ENCODE measurements around the gene ZNF335.

ZNF335 gene

DNA sequence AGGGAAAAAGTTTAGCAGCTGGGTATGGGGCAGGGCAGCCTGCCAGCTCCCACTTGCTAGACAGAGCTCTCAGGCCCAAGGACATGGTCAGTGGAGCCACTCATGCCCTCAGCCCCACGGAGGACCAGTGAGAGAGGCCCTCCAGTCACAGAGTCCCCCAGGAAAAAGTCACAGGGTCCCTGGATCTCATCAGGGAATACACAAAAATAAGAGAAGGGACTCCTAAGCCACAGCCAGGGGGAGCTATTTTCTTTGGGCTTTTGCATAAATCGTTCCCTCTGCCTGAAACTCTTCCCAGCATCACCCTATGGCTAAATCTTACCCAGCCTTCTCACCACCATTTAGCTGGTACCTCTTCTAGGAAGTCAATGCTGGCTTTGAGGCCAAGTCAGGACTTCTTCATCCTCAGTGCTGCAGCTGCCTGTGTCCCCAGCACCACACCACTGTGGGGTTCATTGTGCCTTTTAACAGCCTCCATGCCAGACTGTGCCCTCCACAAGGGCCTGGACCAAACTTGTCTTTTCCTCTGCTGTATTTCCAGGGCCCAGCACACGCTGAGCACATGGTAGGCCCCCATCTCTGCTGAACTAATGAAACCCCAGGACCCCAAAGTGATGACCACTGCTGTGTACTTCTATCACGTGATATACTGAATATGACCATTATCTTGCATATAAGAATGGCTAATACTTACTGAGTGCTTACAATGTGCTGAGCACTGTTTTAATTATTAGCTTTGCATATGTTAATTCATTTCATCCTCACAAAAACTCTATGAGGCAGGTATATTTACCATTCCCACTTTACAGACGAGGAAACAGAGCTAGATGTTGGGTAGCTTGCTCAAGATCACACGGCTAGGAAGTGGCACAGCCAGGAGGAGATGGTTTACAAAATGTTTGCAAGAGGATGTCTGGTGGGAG lies 2.0 kb downstream of the ZNF335 start:
- peaks cover 20% of the 10 kb centered on the region for H3K4me1 ChIP-seq (ENCODE audit: insufficient read depth, low read length)
- H3K9me3 ChIP-seq (ENCODE audit: low read length), result no peaks in the 10 kb centered on the region
- H3K27ac ChIP-seq (ENCODE audit: low read depth, low read length), result peak overlapping the region; percentile 90
- H3K36me3 ChIP-seq (ENCODE audit: insufficient read depth, low read length), result peaks cover 37% of the 10 kb centered on the region
- H3K27me3 ChIP-seq (ENCODE audit: control insufficient read depth in 1 of 2, insufficient read depth in 2 of 2, low read length in 2 of 2), result no peaks in the 10 kb centered on the region
- peak overlapping the region in 1 of 2 donors; percentile 97 for H3K4me3 ChIP-seq (ENCODE audit: low read depth in 1 of 2, low read length in 2 of 2)
- H3K9ac ChIP-seq (ENCODE audit: low read length), result peak overlapping the region; percentile 90

DNA sequence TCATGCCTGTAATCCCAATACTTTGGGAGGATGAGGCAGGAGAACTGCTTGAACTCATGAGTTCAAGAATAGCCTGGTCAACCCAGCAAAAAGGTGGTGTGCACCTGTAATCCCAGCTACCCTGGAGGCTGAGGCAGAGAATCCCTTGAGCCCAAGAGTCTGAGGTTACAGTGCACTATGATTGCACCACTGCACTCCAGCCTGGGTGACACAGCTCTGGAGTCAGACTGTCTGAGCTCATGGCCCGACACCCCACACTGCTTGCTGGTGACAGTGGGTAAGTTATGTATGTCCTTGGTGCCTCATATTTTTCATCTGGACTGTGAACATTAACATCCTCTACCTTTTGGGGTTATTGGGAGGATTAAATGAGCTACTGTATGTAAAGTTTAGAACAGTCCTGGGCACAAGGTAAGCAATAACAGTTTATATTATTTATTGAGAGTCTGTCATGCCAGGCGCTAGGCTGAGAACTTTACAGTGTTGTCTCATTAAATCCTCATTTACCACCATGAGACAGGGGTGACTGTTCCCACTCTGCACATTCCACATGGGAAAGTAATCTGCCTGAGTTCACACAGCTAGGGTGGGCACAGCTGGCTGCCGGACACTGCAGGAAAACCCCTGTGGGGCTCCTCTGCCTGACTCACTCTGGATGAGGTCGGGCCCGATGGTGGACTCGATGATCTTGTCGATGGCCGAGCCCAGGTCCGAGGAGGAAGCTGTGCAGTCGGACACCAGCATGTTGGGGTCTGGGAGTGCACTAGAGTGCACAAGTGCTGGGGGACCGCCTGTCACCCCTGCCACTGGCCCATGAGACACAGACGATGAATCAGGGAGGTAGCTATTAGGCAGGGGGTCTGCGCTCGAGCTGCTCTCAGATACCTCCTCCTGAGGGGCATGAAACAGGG lies 2.9 kb downstream of the ZNF335 start:
- Histone ChIP-seq H3K4me1 (ENCODE audit: insufficient read depth, low read length) (peaks cover 20% of the 10 kb centered on the region), H3K27ac (ENCODE audit: low read depth, low read length) (no peak overlapping the region), H3K4me3 (ENCODE audit: low read depth in 1 of 2, low read length in 2 of 2) (no peak overlapping the region), H3K9me3 (ENCODE audit: low read length) (no peaks in the 10 kb centered on the region), H3K9ac (ENCODE audit: low read length) (no peak overlapping the region), H3K27me3 (ENCODE audit: control insufficient read depth in 1 of 2, insufficient read depth in 2 of 2, low read length in 2 of 2) (no peaks in the 10 kb centered on the region), H3K36me3 (ENCODE audit: insufficient read depth, low read length) (peaks cover 44% of the 10 kb centered on the region)

DNA sequence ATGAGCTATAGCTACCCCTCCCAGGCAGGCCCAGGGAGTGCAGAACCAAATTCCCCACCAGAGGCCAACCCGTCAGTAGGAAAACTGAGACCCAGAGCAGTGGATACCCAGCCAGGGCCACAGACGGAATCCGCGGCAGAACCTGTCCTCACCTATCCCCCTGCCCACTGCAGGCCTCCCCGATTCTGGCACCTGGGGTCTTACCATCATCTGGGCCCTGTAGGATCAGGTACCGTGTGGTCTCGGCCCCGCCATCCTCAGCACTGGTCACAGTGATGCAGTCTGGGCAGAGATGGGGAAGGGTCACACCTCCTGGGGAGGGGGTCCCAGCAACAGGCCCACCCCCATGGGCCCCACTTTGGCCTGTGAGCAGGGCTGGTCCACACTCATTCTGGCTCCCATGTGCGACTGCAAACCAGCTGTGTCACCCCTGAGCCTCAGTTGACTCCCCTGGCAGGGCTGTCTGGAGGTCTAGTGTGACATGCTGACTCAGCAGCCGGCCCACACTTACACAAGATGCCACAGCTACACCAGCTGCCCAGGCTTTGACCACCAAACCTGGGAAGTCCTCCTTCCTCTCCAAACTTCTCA lies 3.8 kb downstream of the ZNF335 start:
- Histone ChIP-seq H3K27ac (ENCODE audit: low read depth, low read length) (no peak overlapping the region), H3K4me3 (ENCODE audit: low read depth in 1 of 2, low read length in 2 of 2) (no peak overlapping the region), H3K36me3 (ENCODE audit: insufficient read depth, low read length) (peaks cover 53% of the 10 kb centered on the region), H3K4me1 (ENCODE audit: insufficient read depth, low read length) (peaks cover 20% of the 10 kb centered on the region), H3K9me3 (ENCODE audit: low read length) (no peaks in the 10 kb centered on the region), H3K27me3 (ENCODE audit: control insufficient read depth in 1 of 2, insufficient read depth in 2 of 2, low read length in 2 of 2) (no peaks in the 10 kb centered on the region), H3K9ac (ENCODE audit: low read length) (no peak overlapping the region)

DNA sequence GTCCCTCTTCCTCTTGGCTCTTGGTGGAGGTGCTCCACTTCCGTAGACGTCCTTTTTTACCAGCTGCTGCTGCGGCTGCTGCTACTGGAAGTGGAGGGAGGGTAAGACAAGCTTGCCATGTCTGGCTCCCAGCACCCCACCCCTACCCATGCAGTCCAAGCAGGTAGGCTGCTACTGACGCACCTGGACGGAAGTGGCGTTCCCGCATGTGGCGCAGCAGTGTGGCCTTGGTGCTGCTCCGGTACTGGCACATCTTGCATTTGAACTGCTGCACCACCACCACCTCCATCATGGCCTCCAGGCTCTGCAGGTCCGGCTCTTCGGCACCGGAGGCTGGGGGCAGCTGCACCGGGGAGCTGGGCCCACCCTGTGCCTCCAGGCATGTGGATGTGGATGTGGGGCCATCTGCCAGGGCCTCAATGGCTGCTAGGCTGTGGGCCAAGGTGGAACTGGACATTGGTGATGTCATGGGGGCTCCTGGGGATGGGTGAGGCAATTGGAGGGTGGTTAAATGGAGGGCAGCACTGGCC lies 4.4 kb downstream of the ZNF335 start:
- Histone ChIP-seq H3K4me3 (ENCODE audit: low read depth in 1 of 2, low read length in 2 of 2) (no peak overlapping the region), H3K27ac (ENCODE audit: low read depth, low read length) (no peak overlapping the region), H3K36me3 (ENCODE audit: insufficient read depth, low read length) (peaks cover 55% of the 10 kb centered on the region), H3K27me3 (ENCODE audit: control insufficient read depth in 1 of 2, insufficient read depth in 2 of 2, low read length in 2 of 2) (no peaks in the 10 kb centered on the region), H3K4me1 (ENCODE audit: insufficient read depth, low read length) (peaks cover 16% of the 10 kb centered on the region), H3K9me3 (ENCODE audit: low read length) (no peaks in the 10 kb centered on the region), H3K9ac (ENCODE audit: low read length) (no peak overlapping the region)

DNA sequence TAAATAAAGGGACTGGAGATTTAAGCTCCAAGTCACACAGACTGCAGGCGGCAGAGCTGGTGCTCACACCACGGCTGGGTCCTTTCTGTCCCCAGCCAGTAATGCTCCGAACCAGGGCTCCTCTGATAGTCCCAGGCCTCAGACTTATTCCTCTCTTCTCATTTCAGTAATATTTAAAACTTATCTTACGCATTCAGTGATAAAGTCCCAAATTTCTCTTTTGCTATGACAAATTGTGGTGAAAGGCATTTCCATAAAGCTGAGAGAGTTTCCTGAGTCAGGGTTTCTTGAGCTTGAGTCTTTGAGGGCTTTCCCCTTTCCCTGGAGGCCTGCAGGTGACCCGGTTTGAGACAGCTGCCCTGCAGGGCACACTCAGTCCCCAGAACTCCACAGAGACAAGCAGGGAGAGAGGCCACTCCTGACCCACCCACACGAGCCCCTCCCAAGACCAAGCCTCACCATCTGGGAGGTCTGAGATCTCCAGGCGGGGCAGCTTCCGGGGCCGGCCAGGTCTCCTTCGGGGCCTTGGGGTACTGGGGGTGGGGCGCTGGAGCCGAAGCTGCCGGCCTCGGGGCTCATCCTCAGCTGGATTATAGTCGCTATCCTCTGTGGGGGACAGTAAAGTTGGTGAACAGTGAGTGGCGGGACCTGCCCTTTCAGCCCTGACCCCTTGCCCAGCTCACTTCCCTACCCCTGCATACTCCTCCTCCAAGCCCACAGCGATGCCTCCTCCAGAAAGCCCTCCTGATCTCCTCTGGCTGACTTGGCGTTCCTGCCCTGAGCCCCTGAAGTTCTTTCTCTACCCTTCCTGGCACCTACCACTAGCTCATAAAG lies 6.6 kb downstream of the ZNF335 start:
- H3K9me3 ChIP-seq (ENCODE audit: low read length), result no peaks in the 10 kb centered on the region
- H3K4me3 ChIP-seq (ENCODE audit: low read depth in 1 of 2, low read length in 2 of 2), result no peak overlapping the region
- H3K36me3 ChIP-seq (ENCODE audit: insufficient read depth, low read length), result peaks cover 72% of the 10 kb centered on the region
- H3K4me1 ChIP-seq (ENCODE audit: insufficient read depth, low read length), result peaks cover 12% of the 10 kb centered on the region
- H3K9ac ChIP-seq (ENCODE audit: low read length), result no peak overlapping the region
- no peak overlapping the region for H3K27ac ChIP-seq (ENCODE audit: low read depth, low read length)
- no peaks in the 10 kb centered on the region for H3K27me3 ChIP-seq (ENCODE audit: control insufficient read depth in 1 of 2, insufficient read depth in 2 of 2, low read length in 2 of 2)

DNA sequence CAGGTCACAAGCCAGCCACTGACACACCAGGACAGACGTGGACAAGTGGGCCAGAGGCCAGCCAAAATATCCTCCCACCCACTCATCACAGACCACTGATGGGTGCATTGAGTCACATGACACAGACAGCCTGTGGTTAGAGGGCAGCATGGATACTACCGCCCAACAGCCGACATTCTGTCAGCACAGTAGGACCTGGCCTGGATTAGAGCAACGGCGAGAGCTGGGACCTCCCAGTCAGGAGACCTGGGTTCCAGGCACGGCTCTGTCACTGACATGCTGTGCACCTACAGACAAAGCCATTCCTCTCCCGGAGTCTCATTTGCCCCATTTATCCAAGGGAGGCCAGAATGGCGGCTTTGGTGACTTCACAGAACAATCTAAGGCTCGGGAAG lies 8.0 kb downstream of the ZNF335 start:
- Histone ChIP-seq H3K9me3 (ENCODE audit: low read length) (no peaks in the 10 kb centered on the region), H3K27me3 (ENCODE audit: control insufficient read depth in 1 of 2, insufficient read depth in 2 of 2, low read length in 2 of 2) (no peaks in the 10 kb centered on the region), H3K9ac (ENCODE audit: low read length) (no peak overlapping the region), H3K4me3 (ENCODE audit: low read depth in 1 of 2, low read length in 2 of 2) (no peak overlapping the region), H3K36me3 (ENCODE audit: insufficient read depth, low read length) (peaks cover 81% of the 10 kb centered on the region), H3K27ac (ENCODE audit: low read depth, low read length) (no peak overlapping the region), H3K4me1 (ENCODE audit: insufficient read depth, low read length) (no peaks in the 10 kb centered on the region)

DNA sequence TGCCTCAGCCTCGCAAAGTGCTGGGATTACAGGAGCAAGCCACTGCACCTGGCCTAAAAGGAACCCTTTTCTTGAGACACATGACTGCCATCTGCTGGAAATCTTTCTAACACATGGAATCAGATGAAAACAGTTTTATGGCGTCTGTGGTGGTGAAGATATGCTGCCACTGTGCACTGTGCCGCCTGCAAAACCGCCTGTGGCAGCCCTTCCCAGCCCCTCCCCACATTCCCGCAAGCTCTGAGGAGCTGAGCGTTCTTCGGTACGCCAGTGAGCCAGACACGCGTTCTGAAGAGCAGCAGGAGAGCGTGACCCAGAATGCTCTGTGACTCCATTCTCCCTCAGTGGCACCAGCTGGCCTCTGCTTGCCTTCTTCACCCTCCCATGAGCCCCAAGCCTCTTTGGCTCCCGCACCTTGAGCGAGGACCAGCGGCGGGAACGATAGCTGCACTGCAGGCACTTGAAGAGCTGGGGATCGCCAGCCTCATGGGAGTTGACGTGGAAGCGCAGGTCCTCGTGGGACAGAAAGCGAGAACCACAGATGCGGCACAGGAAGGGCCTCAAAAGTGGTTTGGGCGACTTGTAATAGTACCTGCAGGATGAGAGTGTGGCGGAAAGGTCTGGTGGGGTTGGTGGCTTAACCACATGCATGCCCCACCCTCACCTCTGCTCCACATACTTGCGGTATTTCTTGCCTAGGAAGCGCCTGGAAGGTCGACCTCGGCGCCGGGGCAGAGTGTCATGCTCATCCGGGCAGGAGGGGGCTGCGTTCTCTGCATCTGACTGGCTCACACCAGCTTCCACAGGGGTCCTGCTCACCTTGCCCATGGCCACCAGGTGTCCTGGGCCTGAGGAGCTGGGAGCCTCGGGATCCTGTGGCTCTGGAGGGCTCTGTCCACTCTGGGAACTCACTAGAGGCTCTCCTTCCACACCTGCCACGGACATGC lies 8.7 kb downstream of the ZNF335 start:
- Histone ChIP-seq H3K9ac (ENCODE audit: low read length) (no peak overlapping the region), H3K4me3 (ENCODE audit: low read depth in 1 of 2, low read length in 2 of 2) (no peak overlapping the region), H3K27ac (ENCODE audit: low read depth, low read length) (no peak overlapping the region), H3K36me3 (ENCODE audit: insufficient read depth, low read length) (peaks cover 81% of the 10 kb centered on the region), H3K9me3 (ENCODE audit: low read length) (no peaks in the 10 kb centered on the region), H3K27me3 (ENCODE audit: control insufficient read depth in 1 of 2, insufficient read depth in 2 of 2, low read length in 2 of 2) (no peaks in the 10 kb centered on the region), H3K4me1 (ENCODE audit: insufficient read depth, low read length) (no peaks in the 10 kb centered on the region)

DNA sequence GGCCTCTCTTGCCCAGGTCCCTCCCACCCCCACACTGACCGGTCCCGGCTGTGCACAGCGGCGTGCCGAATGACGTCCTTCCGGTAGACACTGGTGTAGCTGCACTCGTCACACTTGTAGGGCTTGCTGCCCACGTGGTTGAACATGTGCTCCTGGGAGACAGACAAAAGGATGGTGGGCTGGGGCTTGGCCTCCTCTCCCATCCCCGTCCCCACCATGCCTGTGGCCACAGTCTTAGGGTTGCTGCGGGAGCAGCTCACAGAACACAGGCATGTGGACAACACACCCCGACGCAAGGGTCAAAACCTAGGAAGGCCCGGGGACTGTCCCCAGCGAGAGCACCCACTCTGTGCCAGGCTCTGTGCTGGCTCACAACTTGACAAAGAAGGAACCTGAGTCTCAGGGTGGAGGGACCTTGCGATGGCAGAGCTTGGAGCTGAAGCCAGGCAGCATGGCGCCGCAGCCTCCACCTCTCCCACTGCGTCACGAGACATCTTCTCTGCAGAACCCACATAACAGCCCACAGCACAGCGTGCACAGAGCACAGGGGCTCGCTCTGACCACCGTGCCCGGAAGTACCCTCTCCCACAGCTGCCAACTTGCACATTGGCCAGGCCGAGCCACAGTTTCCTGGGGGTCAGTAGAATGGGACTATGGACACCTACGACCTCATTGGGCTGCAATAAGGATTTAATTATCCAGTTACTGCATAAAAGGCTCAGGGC lies 9.8 kb downstream of the ZNF335 start:
- no peak overlapping the region for H3K27ac ChIP-seq (ENCODE audit: low read depth, low read length)
- no peak overlapping the region for H3K4me3 ChIP-seq (ENCODE audit: low read depth in 1 of 2, low read length in 2 of 2)
- peaks cover 77% of the 10 kb centered on the region for H3K36me3 ChIP-seq (ENCODE audit: insufficient read depth, low read length)
- no peaks in the 10 kb centered on the region for H3K4me1 ChIP-seq (ENCODE audit: insufficient read depth, low read length)
- no peaks in the 10 kb centered on the region for H3K9me3 ChIP-seq (ENCODE audit: low read length)
- H3K9ac ChIP-seq (ENCODE audit: low read length), result no peak overlapping the region
- no peaks in the 10 kb centered on the region for H3K27me3 ChIP-seq (ENCODE audit: control insufficient read depth in 1 of 2, insufficient read depth in 2 of 2, low read length in 2 of 2)

DNA sequence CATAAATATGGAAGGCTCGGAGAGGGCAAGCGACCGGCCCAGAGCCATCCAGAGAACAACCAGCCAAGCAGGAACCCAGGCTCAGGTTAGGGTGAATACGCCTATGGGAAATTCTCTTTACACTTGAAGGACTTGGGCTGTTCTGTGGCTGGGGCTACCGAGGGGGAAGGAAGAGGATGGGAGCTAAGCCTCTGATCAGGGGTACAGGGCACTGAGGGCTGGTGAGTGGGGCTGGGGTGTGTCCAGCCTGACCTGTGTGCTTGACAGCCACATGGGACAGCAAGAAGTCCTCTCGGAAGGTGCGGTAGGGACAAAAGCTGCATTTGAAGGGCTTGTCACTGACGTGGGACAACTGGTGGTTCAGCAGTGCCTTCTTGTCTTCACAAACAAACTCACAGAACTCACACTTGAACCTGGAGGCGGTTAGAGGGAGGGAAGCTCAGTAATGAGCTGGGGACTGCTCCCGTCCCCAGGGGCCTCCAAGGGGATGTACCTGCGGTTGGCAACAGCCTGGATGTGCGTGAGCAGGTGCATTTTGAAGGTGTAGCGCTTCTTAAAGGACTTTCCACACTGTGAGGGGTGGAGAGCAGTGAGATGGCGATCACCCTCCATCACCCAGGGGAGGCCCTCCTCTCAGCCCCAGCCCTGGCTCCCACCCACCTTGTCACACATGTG lies 11.9 kb downstream of the ZNF335 start:
- Histone ChIP-seq H3K27ac (ENCODE audit: low read depth, low read length) (no peak overlapping the region), H3K36me3 (ENCODE audit: insufficient read depth, low read length) (peaks cover 63% of the 10 kb centered on the region), H3K9ac (ENCODE audit: low read length) (no peak overlapping the region), H3K27me3 (ENCODE audit: control insufficient read depth in 1 of 2, insufficient read depth in 2 of 2, low read length in 2 of 2) (no peaks in the 10 kb centered on the region), H3K4me3 (ENCODE audit: low read depth in 1 of 2, low read length in 2 of 2) (no peak overlapping the region), H3K4me1 (ENCODE audit: insufficient read depth, low read length) (no peaks in the 10 kb centered on the region), H3K9me3 (ENCODE audit: low read length) (no peaks in the 10 kb centered on the region)

Measured in muscle layer of colon (tissue), 2 donors.